Activated CD8-positive, alpha-beta memory T cell treated with anti-CD3 and anti-CD28 coated beads for 36 hours (primary cell): ENCODE data around the gene CETN3. TPM values are rescaled to one million over a fixed set of nuclear protein-coding genes. Genes with fewer than 3 reads are reported as not detected.
"Not testable (repeated sequence)": the region's sequence is repeated elsewhere in the genome, so short reads cannot be mapped to it uniquely, and the experiment has no call there.

Experiments used
- CTCF ChIA-PET: fragments of 350-600 bp; sonication (Branson Sonifier 250); formaldehyde crosslinking; loops from one replicate; lab custom pipeline; 2021; ENCODE audit warnings: antibody characterized with exemption; lab: Charles Lee
- POLR2A ChIA-PET: fragments of 350-600 bp; sonication (Branson Sonifier 250); formaldehyde crosslinking; loops from one replicate; lab custom pipeline; 2021; ENCODE audit warnings: antibody characterized with exemption; lab: Charles Lee
- total RNA-seq, 2 experiments: library from RNA; stranded (reverse); gene quantifications; one replicate each; pipeline ENCODE4 v1.2.3, GENCODE V29; 2021

The CETN3 gene
- total RNA-seq, 2 experiments from 2014 or later = 48.0 to 48.6 TPM

DNA sequence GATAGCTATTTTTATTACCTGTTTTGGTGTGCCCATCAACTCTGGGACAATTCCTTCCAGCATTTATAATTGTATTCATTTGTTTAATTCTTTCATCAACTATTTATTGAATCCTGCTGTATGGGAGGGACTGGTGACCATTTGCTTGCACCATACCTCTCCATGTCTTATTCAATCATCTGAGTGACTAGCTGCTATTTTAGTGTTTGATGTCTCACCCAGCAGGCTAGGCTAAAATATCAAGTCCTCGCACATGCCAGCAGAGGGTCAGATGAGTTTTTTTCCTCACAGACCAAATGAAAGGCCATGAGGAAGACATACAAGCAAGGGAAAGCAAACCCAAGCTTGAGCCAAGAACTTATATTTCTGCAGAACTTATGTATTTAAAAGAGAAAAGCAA lies 63.9 kb downstream of the CETN3 start:
- CTCF ChIA-PET = no interaction called here
- POLR2A ChIA-PET = no interaction called here

DNA sequence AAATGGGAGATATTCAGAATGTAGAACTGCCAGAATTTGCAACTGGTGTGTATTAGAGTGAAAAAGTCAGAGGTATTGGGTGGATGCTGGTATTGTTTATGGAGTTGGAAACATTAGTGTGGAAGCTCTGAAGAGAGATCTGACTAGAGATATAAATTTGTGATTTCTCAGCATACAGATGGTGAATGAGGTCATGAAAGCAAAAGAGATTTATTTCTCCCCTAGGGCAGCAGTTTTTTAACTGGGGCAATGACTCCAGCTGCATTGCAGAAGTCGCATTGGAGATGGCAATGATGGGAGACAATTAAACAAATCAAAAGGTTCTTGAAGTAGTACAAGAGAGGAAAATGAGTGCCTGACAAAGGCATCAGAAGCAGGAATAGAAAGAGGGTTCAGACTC lies 64.9 kb downstream of the CETN3 start:
- CTCF ChIA-PET = no interaction called here
- POLR2A ChIA-PET = no interaction called here

DNA sequence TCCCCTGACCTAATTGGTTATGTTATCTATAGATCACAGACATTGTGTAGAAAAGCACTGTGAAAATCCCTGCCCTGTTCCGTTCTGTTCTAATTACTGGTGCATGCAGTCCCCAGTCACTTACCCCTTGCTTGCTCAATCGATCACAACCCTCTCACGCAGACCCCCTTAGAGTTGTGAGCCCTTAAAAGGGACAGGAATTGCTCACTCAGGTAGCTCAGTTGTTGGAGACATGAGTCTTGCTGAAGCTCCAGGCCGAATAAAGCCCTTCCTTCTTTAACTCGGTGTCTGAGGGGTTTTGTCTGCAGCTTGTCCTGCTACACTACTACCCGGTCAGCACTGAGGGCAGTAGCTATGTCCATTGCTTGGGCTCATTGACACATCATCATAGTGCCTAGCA lies 65.8 kb downstream of the CETN3 start:
- POLR2A ChIA-PET, CTCF ChIA-PET: not testable (repeated sequence)

DNA sequence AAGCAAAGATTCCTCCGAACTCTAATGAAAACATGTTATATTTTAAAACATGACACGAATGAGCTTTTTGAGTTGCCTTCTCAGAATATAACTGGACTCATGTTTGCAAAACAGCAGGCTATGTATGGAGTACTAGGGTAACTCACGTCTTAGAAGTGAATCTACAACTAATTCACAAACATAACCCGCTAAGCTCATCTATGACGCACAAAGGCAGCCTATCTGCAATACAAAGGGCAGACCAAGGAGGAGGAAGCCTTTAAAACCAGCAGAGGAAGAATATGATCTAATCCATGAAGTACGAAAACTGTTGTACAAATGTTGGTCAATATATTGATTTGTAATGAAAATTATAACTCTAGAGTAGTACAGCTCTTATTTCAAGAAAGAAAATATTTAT lies 67.0 kb downstream of the CETN3 start:
- POLR2A ChIA-PET = no interaction called here

More for the DNA sequence above, 67.0 kb downstream of the CETN3 start:
- CTCF ChIA-PET = no interaction called here

Other genes starting within 250 kb of the CETN3 start
- gene MBLAC2, start 65.0 kb upstream of the CETN3 start, total RNA-seq = 1 to 10 TPM; 5.5 to 6.0 TPM
- 10 to 100 TPM; 20.4 to 21.9 TPM for gene POLR3G, start 65.1 kb upstream of the CETN3 start, total RNA-seq
- gene LYSMD3, start 119.8 kb upstream of the CETN3 start, total RNA-seq = 10 to 100 TPM; 13.0 to 17.2 TPM
- under 1 TPM in 1 of 2 experiments, not detected in 1; 0.34 TPM for gene ADGRV1, start 149.0 kb upstream of the CETN3 start, total RNA-seq